GM19467 (cell line): ENCODE measurements around the gene SNRPD1.
A peak's percentile ranks its signal among the peaks of the same experiment; 100 is the strongest.
"Not testable (repeated sequence)": the region's sequence is repeated elsewhere in the genome, so short reads cannot be mapped to it uniquely, and the experiment has no call there.

ENCODE experiments used
- ATAC-seq: cut with Tn5 transposase; IDR thresholded peaks from one replicate; pipeline ENCODE4 v1.9.1; 2021; ENCODE audit warnings: mild to moderate bottlenecking, moderate library complexity; ENCODE audit not compliant: unreplicated experiment

SNRPD1 gene

DNA sequence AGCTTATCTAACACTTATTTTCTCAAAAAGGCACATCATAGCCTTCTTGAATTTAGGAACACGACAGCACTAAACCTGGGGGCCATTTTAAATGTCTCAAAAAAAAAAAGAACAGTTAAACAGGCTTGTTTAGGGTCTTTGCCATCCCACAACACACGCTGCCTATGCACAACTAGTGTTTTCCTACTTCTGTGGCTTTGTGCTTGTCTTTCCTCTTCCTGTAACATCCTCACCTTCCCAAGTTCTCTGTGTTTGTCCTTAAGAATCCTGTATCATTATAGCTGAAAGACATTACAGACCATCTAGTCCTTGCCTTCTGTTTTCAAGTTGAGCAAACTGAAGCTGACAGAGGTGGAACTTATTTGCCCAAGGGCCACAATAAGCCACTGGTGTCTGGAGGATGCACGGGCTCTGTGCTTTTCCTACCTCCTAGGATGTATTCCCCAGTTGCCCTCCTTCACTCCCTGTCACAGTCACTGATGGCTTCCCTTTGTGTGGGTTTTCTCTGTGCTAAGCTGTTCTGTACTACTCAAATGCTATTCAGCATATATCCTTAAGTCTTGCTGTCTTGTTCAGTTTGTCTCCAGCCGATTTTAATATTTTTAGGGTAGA is 22.6 kb downstream of the SNRPD1 start:
- no peak for ATAC-seq

DNA sequence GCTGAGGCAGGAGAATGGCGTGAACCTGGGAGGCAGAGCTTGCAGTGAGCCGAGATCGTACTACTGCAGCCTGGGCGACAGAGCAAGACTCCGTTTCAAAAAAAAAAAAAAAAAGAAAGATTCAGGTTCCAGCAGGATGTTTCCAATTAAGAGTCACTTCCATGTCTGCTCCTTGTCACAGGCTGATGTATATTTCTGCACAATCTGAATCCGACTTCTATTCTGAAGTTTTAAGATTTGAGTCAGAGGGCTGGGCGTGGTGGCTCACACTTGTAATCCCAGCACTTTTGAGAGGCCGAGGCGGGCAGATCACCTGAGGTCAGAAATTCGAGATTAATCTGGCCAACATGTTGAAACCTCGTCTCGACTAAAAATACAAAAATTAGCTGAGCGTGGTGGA is 24.7 kb downstream of the SNRPD1 start:
- ATAC-seq = no peak

DNA sequence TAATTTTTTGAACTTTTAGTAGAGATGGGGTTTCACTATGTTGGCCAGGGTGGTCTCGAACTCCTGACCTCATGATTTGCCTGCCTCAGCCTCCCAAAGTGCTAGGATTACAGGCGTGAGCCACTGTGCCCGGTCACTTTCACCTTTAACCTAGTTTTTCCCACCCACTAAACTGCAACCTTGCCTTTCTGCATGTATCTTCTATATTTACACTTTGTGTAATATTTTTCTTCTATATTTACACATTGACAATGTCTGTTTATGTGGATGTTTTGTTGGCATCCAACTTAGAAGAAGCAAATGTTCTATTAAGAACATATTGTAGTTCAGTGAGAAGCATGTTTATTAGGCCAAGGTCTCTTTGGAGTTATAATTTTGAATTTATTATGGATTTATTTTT is 26.7 kb downstream of the SNRPD1 start:
- ATAC-seq = no peak

DNA sequence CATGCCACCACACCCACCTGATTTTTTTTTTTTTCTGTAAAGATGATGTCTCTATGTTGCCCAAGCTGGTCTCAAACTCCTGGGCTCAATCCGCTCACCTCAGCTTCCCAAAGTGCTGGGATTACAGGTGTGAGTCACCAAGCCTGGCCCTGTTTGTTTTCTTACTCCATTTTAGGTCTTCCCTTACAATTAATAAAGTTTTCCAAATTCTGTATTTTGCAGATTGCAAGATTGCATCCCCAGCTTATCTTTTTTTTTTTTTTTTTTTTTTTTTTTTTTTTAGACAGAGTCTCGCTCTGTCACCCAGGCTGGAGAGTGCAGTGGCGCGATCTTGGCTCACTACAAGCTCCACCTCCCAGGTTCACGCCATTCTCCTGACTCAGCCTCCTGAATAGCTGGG is 28.3 kb downstream of the SNRPD1 start:
- ATAC-seq = not testable (repeated sequence)

DNA sequence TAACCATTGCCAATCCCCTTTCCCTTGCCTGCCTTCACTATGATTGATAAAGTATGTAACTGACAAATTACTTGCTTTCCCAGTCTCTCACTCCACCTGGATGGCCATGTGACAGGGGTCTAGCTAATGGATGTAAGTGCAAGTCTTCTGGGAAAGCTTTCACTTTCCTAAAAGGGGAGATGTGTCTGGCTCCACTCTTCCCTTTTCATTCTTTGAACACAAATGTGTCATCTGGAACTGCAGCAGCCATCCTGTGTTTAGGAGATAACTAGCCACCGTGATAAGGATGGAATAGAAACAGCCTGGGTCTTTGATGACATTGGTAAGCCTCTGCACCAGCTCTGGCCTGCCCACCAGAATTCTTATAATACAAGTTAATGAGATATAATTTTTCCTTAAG is 38.2 kb downstream of the SNRPD1 start:
- ATAC-seq = no peak

DNA sequence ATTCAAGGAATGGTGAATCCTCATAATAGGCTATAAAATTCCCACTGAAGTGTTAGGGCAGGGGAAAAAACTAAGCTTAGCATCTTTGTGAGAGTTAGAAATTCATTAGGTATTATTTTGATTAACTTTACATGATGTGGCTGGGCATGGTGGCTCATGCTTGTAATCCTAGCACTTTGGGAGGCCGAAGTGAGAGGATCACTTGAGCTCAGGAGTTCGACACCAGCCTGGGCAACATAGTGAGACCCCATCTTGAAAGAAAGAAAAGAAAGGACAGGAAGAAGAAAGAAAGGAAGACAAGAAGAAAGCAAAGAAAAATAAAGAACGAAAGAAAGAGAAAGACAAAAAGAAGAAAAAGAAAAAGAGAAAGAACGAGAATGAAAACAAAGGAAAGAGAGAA is 40.0 kb downstream of the SNRPD1 start:
- ATAC-seq = no peak

DNA sequence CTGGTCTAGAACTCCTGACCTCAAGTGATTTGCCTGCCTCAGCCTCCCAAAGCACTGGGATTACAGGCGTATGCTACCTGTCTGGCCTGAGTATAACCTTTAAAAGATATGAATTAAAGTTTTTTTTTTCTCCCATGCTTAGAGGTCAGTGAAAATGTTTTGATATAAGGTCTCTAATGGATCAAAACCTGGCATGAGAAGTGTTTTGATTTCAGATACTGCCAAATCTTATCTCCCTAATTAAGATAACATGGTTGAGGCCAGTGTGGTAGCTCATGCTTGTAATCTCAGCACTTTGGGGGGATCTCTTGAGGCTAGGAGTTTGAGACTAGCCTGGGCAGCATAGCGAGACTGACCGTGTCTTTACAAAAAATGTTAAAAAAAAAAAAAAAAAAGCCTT is 41.2 kb downstream of the SNRPD1 start:
- no peak for ATAC-seq

DNA sequence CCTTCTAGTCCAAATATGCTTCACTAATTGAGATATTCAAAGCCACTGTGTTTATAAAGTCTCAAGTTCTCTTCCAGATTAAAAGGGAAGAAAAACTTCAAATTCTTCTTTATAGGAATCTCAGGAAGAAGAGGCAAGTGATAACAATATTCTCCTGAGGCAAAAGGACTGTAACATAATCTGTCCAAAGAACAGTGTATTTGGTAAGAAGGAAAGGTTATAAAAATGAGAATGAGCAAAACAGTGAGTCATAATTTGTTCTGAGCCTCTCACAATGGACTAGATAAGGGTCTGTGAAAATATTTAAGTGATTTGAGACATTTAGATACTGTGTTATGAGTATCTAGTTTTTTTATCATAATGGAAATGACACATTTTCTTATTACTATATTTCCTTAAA is 44.3 kb downstream of the SNRPD1 start:
- ATAC-seq = no peak

DNA sequence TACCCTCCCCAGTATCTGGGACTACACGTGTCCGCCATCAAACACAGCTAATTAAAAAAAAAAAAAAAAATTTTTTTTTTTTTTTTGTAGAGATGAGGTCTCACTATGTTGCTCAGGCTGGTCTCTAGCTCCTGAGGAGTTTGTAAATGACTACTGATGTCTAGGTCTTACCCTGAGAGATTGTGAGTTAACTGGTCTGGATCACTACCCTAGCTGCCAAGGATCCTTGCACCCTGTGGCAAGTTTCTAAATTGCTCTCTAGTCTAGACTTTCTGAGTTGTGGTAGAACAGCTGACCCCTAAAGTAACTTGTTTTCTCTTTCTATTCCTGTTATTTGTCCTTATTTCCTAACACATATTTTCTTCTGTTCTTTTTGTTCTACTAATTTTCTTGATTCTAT is 48.0 kb downstream of the SNRPD1 start:
- ATAC-seq = no peak

DNA sequence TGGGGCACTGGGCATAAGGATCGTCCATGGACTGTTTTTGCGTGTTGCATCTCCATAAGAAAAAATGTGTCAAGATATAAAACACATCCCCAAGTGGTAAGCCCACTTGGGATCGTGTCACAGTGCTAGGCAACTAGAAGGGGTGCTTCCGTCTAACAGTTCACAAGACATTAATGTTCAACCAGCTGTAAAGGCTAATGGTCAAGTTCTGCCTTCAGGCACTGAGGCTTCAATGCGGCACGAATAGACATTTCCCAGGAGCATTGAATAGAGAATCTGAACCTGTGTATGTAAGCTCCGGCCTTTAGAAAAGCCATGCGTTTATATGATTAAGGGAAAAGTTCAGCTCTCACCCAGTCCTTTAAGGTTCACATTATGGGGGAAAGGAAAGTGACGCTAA is 50.5 kb downstream of the SNRPD1 start:
- ATAC-seq = no peak

DNA sequence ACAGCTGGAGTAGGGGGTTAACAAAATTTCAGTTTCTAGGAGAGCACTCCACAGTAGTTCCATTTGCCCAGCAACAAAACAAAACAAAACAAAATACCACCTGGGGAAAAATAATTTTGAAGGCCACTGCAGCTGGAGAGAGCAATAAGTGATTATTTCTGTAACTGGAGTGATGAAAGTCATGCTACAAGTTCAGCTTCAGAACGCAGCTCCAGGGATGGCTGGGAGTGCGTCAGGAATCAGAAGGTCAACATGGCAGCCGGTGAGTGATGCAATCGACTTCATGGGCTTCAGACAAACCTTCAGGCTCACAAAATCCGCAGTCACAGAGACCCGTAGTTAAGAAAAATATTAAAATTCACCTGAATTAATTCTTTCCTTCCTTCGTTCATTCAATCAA is 51.5 kb downstream of the SNRPD1 start:
- no peak for ATAC-seq

DNA sequence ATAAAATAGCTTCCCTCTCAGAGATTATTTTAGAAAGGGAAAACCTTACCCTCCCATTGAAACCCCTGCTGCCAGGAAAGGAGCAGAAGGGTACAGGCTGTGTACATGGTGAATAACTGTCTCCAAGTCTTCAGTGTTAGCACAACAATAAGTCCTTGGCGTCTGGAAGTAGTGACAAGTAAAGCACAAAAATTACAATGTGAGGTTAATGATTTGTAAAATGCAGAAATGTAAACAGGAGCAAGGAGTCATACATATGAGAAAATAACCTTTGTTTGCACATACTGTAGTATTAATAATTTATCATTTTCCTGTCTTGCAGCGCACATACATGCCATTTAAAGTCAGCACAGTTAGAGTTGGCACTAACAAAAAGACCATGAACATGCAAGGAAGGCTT is 52.0 kb downstream of the SNRPD1 start:
- no peak for ATAC-seq

DNA sequence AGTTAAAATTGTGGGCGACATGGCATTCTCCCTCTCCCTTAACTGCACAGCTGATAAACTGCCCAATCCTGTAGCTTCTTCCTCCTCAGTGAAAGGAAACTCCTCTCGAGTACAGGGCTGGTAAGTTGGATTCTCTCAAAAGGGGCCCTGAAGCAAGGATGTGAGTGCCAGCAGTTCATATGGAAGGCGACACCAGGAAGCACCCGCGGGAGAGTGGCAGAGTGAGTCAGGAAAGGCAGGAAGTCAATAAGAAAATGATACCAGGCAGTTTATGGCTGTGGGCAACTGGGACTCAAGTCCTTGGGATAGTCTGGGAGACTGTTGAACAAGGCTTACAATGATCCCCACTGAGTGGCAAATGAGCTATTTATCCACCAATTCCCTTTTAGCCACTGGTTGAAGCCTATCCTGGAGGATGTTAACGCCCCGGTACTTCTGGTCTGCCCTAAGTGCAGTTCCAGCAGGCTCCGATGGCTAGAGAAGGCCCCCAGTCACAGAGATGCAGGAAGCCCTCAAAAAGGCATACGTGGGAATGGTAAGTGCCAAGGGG is 57.7 kb downstream of the SNRPD1 start:
- ATAC-seq = no peak

DNA sequence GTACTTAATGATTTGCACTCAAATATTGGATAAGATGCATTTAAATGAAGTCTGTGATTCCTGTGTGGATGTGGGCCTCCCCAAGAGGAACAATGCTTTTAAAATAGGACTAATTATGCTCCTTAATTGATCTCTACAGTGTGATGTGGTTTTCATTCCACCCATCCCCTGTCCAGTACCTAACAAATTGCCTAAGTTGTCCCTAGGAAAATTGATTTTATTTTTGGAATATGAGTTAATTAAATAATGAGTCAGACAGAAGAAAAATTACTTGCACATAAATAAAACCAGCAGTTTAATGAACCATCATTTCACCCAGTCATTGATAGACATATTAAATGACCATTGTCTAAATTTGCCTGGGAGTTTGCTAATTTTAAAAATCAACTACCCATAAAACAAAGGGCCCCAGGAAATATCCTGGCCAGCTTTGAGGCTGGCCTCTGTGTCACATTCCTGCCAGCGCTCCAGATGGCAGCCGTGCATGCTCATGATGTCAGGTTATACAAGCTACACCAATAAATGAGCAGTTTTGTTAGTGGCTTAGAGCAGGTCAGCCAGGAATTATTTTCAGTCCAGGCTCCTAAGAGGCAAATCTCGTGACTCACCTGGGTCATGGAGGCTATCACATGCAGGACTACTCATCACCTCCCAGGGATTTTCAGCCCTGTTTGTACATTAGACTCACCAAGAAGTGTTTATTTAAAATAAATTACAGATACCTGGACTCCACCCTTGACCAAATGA is 60.6 kb downstream of the SNRPD1 start:
- no peak for ATAC-seq

DNA sequence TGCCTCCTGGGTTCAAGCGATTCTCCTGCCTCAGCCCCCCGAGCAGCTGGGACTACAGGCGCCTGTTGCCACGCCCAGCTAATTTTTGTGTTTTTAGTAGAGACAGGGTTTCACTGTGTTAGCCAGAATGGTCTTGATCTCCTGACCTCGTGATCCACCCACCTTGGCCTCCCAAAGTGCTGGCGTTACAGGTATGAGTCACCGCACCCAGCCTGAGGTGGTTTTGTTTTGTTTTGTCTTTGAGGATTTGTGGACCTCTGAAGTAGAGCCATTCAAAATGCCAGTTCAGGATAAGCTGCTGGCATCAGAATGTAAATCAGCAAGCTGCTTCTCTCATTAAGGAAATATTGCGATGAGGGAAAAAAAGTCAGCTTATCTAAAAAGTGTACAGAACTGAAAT is 63.2 kb downstream of the SNRPD1 start:
- ATAC-seq = not testable (repeated sequence)

DNA sequence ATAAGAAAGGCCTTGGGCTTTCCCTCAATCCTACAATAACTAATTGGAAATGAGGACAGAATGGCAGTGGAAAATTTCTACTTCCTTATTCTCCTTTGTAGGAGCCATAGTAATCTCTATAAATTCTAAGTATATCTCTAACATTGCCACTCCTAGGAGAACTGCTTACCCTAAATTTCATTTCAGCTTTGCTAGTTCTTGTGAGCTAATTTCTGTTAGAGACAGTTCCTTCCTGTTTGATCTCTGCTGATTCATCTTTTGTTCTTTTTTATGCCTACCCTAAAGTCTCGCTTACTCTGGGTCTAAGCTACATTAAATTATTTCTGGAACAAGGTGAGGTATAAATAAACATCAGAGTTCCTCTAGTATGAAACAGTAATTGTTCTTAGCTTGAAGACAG is 66.7 kb downstream of the SNRPD1 start:
- no peak for ATAC-seq

DNA sequence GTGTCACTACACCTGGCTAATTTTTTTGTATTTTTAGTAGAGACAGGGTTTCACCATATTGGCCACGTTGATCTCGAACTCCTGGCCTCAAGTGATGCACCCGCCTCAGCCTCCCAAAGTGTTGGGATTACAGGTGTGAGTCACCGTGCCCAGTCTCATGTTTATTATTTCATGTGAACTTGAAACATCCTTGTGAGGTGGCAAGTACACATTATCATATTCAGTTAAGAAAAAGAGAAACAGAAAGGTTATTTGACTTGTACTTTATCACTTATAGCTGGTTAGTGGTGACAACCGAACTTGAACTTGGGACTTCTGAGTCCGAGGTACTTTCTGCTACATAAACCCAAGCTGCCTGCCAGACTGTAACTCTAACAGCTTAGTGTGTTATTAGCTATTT is 68.0 kb downstream of the SNRPD1 start:
- ATAC-seq = no peak

DNA sequence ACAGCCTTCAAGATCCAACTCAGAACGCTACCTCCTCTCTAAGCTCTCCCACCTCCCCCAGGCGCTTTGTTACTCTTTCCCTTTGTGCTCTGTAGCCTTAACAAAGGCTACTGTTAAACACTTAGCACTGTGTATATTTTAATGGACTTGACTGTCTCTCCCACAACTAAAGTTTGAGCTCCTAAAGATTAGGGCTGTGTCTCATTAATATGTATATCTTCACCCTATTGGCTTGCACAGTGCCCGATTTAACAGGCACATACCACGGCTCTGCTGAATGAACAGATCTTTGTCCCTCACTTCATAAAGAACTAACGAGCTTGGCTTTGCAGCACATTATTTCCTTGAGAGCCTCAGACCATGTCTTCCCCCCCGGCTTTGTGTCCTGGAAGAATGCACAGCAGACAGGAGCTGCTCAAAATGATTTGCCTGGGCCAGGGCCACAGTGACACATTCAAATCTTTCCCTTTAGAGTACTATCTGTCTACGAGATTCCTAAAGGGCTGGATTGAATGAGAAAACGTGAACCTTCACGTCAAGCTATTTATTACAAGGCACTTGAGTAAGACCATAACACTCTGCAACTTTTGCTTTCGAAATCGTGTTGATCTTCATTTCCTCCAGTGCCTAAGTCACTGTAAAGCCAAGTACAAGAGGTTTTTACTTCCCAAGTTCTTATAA is 70.4 kb downstream of the SNRPD1 start:
- peak; percentile 48 for ATAC-seq
